Measurements from ENCODE around the gene CAPN15. TPM values are rescaled to one million over a fixed set of nuclear protein-coding genes. Genes with fewer than 3 reads are reported as not detected.

CAPN15 gene
- total and polyA plus RNA-seq, 9 of the 15 experiments (the other 6 are each of a cell fraction or from before 2014, with no cell fraction given), result 0.62 to 111 (median 14.2) TPM

DNA sequence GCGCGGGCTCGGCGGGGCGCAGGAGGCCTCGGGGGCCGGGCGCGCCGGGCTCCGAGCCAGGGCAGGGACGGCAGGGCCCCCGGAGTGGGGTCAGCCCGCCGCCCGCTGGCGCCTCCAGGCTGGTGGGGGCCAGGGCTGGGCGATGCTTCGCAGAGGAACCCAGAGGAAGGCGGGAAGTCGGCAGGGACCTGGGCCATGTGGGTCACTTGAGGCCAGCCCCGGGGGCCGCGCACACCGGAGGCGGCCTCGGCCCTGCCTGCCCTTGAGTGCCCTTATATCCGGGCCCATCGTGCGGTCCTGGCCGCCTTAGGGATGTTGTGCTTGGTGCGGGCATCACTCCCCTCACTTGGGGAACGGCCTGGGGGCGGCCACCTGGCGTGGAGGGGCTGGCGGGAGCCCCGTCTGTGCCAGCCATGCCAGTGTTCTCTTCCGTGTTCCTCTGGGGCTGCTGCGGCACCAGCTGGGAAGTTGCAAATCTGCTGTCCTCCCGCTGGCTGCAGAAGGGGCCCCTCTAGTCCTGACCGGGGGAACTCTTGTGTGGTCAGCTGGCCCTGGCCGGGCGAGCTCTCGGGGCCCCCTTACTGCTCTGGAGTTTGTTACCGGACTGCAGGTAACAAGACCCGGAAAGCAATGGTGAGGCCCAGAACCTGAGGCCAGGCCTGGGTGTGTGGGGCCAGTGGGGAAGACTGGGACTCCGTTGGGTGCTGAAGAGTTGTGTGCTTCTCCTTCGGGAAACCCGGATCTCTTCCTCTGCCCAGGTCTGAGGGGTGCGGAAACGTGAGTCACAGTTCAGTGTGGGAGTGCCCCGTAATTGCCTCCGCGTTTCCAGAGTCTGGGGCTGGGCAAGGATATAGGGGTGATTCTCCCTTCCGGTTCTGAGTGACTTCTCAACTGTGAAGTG is 849 bp downstream of the CAPN15 start (continued):
- TF ChIP-seq, protein P1, sequence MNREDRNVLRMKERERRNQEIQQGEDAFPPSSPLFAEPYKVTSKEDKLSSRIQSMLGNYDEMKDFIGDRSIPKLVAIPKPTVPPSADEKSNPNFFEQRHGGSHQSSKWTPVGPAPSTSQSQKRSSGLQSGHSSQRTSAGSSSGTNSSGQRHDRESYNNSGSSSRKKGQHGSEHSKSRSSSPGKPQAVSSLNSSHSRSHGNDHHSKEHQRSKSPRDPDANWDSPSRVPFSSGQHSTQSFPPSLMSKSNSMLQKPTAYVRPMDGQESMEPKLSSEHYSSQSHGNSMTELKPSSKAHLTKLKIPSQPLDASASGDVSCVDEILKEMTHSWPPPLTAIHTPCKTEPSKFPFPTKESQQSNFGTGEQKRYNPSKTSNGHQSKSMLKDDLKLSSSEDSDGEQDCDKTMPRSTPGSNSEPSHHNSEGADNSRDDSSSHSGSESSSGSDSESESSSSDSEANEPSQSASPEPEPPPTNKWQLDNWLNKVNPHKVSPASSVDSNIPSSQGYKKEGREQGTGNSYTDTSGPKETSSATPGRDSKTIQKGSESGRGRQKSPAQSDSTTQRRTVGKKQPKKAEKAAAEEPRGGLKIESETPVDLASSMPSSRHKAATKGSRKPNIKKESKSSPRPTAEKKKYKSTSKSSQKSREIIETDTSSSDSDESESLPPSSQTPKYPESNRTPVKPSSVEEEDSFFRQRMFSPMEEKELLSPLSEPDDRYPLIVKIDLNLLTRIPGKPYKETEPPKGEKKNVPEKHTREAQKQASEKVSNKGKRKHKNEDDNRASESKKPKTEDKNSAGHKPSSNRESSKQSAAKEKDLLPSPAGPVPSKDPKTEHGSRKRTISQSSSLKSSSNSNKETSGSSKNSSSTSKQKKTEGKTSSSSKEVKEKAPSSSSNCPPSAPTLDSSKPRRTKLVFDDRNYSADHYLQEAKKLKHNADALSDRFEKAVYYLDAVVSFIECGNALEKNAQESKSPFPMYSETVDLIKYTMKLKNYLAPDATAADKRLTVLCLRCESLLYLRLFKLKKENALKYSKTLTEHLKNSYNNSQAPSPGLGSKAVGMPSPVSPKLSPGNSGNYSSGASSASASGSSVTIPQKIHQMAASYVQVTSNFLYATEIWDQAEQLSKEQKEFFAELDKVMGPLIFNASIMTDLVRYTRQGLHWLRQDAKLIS (CRISPR knock-in tag; IDR thresholded peaks at IDR 0.05), result peak; percentile 73
- TF ChIP-seq TOE1 (IDR thresholded peaks at IDR 0.05; ENCODE audit: borderline replicate concordance), result peak; percentile 42; the same call in 1 of the 2 replicates
- 0 out of 2 replicates have a peak, but pooled peaks have one; percentile 53 for TF ChIP-seq TOE1 (CRISPR knock-in tag; IDR thresholded peaks at IDR 0.05; ENCODE audit: borderline replicate concordance, low read depth)
- TF ChIP-seq MXI1 (IDR thresholded peaks at IDR 0.05; ENCODE audit: low read depth, low read length), result 0 out of 2 replicates have a peak, but pooled peaks have one; percentile 20
- TF ChIP-seq ESRRA (IDR thresholded peaks at IDR 0.05; ENCODE audit: borderline replicate concordance, low read depth), result peak; percentile 59; the same call in 1 of the 2 replicates
- peak; percentile 33 to 53; a peak in 1 of 4 replicates for TF ChIP-seq SIN3A (IDR thresholded peaks at IDR 0.05; ENCODE audit: borderline replicate concordance in 2 of 2, control insufficient read depth in 1 of 2, low read depth in 2 of 2, low read length in 2 of 2)
- peak; percentile 71 for TF ChIP-seq SUPT5H (IDR thresholded peaks at IDR 0.05)
- TF ChIP-seq POLR2AphosphoS5 (IDR thresholded peaks at IDR 0.05; ENCODE audit: control insufficient read depth, insufficient read depth, low read depth, low read length), result peak; percentile 61; the same call in 1 of the 2 replicates
- TF ChIP-seq, protein P2, sequence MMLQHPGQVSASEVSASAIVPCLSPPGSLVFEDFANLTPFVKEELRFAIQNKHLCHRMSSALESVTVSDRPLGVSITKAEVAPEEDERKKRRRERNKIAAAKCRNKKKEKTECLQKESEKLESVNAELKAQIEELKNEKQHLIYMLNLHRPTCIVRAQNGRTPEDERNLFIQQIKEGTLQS (IDR thresholded peaks at IDR 0.05), result peak; percentile 76
- TF ChIP-seq, protein P2 (CRISPR knock-in tag; conservative IDR thresholded peaks at IDR 0.05), result no peak
- TF ChIP-seq ZNF589 (CRISPR knock-in tag; IDR thresholded peaks at IDR 0.05; ENCODE audit: low read depth), result peak; percentile 66; the same call in 1 of the 2 replicates
- TF ChIP-seq RBM14 (IDR thresholded peaks at IDR 0.05; ENCODE audit: borderline replicate concordance, insufficient read depth, low read depth, low read length), result peak; percentile 93; the same call in 1 of the 2 replicates
- TF ChIP-seq ZFP36 (IDR thresholded peaks at IDR 0.05; ENCODE audit: low read depth, low read length, partially characterized antibody), result no peak
- no peak for TF ChIP-seq SMAD4 (CRISPR knock-in tag; conservative IDR thresholded peaks at IDR 0.05)
- no peak for TF ChIP-seq SMAD3 (CRISPR knock-in tag; conservative IDR thresholded peaks at IDR 0.05)
- TF ChIP-seq PML (IDR thresholded peaks at IDR 0.05; ENCODE audit: low read length), result no peak
- no peak for TF ChIP-seq NR4A1 (CRISPR knock-in tag; IDR thresholded peaks at IDR 0.05)
- no peak for TF ChIP-seq NR4A1 (tag; IDR thresholded peaks at IDR 0.05)
- peak; percentile 38; the same call in 1 of the 2 replicates for TF ChIP-seq NR2C2 (CRISPR knock-in tag; IDR thresholded peaks at IDR 0.05)
- TF ChIP-seq NR2C2 (tag; IDR thresholded peaks at IDR 0.05), result no peak
- TF ChIP-seq, protein P3, sequence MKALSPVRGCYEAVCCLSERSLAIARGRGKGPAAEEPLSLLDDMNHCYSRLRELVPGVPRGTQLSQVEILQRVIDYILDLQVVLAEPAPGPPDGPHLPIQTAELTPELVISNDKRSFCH (CRISPR knock-in tag; IDR thresholded peaks at IDR 0.05), result no peak
- TF ChIP-seq, protein P3 (tag; IDR thresholded peaks at IDR 0.05), result 0 out of 2 replicates have a peak, but pooled peaks have one; percentile 37

Data from K562 (cell line).